GM12878 (cell line): Measurements from ENCODE around the gene ADAMTS18. TPM values are rescaled to one million over a fixed set of nuclear protein-coding genes. Genes with fewer than 3 reads are reported as not detected.

ENCODE experiments used
- ATAC-seq: fragments of 200-7000 bp; cut with Tn5 transposase; 3 replicates; pipeline ENCODE4 v1.9.1; 2020; ENCODE audit warnings: mild to moderate bottlenecking, moderate library complexity
- BruUV-seq: library from RNA; stranded (reverse); fragments of 400-500 nt; replicated peaks from 2 replicates; lab custom pipeline; 2021; lab: Mats Ljungman, UMichigan
- CTCF ChIA-PET: fragments of 300-600 bp; sonication (Branson Sonifier 250); formaldehyde crosslinking; extraction: SDS; loops from one replicate; lab custom pipeline; 2021; ENCODE audit warnings: inconsistent platforms; lab: Yijun Ruan, JAX
- POLR2A ChIA-PET: fragments of 350-600 bp; formaldehyde crosslinking; extraction: SDS; loops from one replicate; lab custom pipeline; 2021; ENCODE audit warnings: inconsistent platforms; lab: Charles Lee
- RAD21 ChIA-PET: fragments of 300-600 bp; sonication (Branson Sonifier 250); formaldehyde crosslinking; loops from one replicate; lab custom pipeline; 2023; ENCODE audit warnings: antibody characterized with exemption; ENCODE audit not compliant: unreplicated experiment; lab: Charles Lee
- SMC1A ChIA-PET: fragments of 300-600 bp; sonication (Branson Sonifier 250); formaldehyde crosslinking; loops from one replicate; lab custom pipeline; 2023; ENCODE audit not compliant: unreplicated experiment, uncharacterized antibody; lab: Charles Lee
- DNase-seq: peaks from one replicate; pipeline ENCODE4 v3.0.0-alpha.2; 2011; ENCODE audit warnings: low read depth, low spot score
- FAIRE-seq: peaks from 3 replicates; lab custom pipeline; 2011; peaks lifted over from hg19 to GRCh38; lab: Jason Lieb, UNC
- H2AFZ ChIP-seq: 2 replicates; pipeline ENCODE4 v1.6.0; 2011; ENCODE audit warnings: low read depth, low read length, control low read depth; ENCODE audit not compliant: control insufficient read depth
- H3K27ac ChIP-seq: 2 replicates; pipeline ENCODE4 v1.5.1; 2011; ENCODE audit warnings: control low read depth; ENCODE audit not compliant: control insufficient read depth, insufficient read depth
- H3K27me3 ChIP-seq, 2 experiments: replicated peaks in 1 of 2; 2 replicates each; pipeline versions ENCODE4 v1.6.0 to v1.6.1; 2011; ENCODE audit warnings: low read length in 1 of 2; ENCODE audit not compliant: control insufficient read depth in 2 of 2, insufficient read depth in 2 of 2
- H3K36me3 ChIP-seq, 2 experiments: 2 replicates each; pipeline ENCODE4 v1.5.1; 2011; ENCODE audit warnings: low read length in 1 of 2; ENCODE audit not compliant: control insufficient read depth in 2 of 2, insufficient read depth in 2 of 2
- H3K4me1 ChIP-seq: 2 replicates; pipeline ENCODE4 v1.6.1; 2011; ENCODE audit warnings: mild to moderate bottlenecking, low read length, moderate library complexity, mixed read lengths; ENCODE audit not compliant: control insufficient read depth, insufficient read depth
- H3K4me2 ChIP-seq: 2 replicates; pipeline ENCODE4 v1.6.0; 2011; ENCODE audit warnings: control low read depth; ENCODE audit not compliant: control insufficient read depth, insufficient read depth
- H3K4me3 ChIP-seq: fragments of 200-600 bp; sonication (generic); 2 replicates; pipeline ENCODE4 v1.5.1; 2016
- H3K79me2 ChIP-seq: 2 replicates; pipeline ENCODE4 v1.6.0; 2011; ENCODE audit warnings: low read length; ENCODE audit not compliant: control insufficient read depth, insufficient read depth
- H3K9ac ChIP-seq: 2 replicates; pipeline ENCODE4 v1.8.0; 2011; ENCODE audit warnings: low read length, control low read depth, mixed read lengths; ENCODE audit not compliant: control insufficient read depth, insufficient read depth
- H3K9me3 ChIP-seq: replicated peaks from 3 replicates; pipeline ENCODE4 v1.5.1; 2011; ENCODE audit warnings: mild to moderate bottlenecking, low read length; ENCODE audit not compliant: control insufficient read depth, insufficient read depth
- H4K20me1 ChIP-seq: 2 replicates; pipeline ENCODE4 v1.6.0; 2011; ENCODE audit not compliant: control insufficient read depth, insufficient read depth
- CBX3 ChIP-seq: fragments of 200-600 bp; sonication (generic); IDR thresholded peaks from 2 replicates; pipeline ENCODE4 v1.6.1; 2016; ENCODE audit warnings: low read depth, borderline replicate concordance
- CHD1 ChIP-seq: IDR thresholded peaks from 2 replicates; pipeline ENCODE4 v1.6.1; 2012; ENCODE audit warnings: low read depth, low read length, improper control_type of control experiment
- FOS ChIP-seq: IDR thresholded peaks from 3 replicates; pipeline ENCODE4 v1.6.1; 2011; ENCODE audit warnings: borderline replicate concordance; ENCODE audit not compliant: insufficient read length; ENCODE audit errors: extremely low read depth
- FOXM1 ChIP-seq: IDR thresholded peaks from 2 replicates; pipeline ENCODE4 v1.6.1; 2012; ENCODE audit warnings: low read depth, mild to moderate bottlenecking, inconsistent platforms, low read length, moderate library complexity
- NRF1 ChIP-seq: conservative IDR thresholded peaks from 2 replicates; pipeline ENCODE4 v1.6.1; 2011; ENCODE audit warnings: mild to moderate bottlenecking, low read depth, low read length, improper control_type of control experiment
- PAX8 ChIP-seq: fragments of 450-650 bp; IDR thresholded peaks from 2 replicates; pipeline ENCODE4 v1.6.1; 2017; ENCODE audit warnings: mild to moderate bottlenecking, moderate library complexity
- RAD21 ChIP-seq: IDR thresholded peaks from 2 replicates; pipeline ENCODE4 v1.6.1; 2011; ENCODE audit warnings: mild to moderate bottlenecking, low read depth, low read length, moderate library complexity; ENCODE audit not compliant: insufficient read depth
- RELA ChIP-seq: fragments of 450-650 bp; IDR thresholded peaks from 2 replicates; pipeline ENCODE4 v1.8.0; 2014; ENCODE audit warnings: borderline replicate concordance; ENCODE audit not compliant: partially characterized antibody
- ZNF384 ChIP-seq: IDR thresholded peaks from 2 replicates; pipeline ENCODE4 v1.6.1; 2012; ENCODE audit warnings: low read depth, mild to moderate bottlenecking, low read length, improper control_type of control experiment, borderline replicate concordance
- ZZZ3 ChIP-seq: IDR thresholded peaks from 2 replicates; pipeline ENCODE4 v1.6.1; 2011; ENCODE audit warnings: low read depth; ENCODE audit not compliant: control insufficient read depth, insufficient read length
- WGBS: methylation state at CpG from one replicate; pipeline ENCODE4 v1.1.6; 2016; ENCODE audit warnings: low lambda C conversion rate; ENCODE audit not compliant: insufficient replicate concordance, insufficient coverage; ENCODE audit errors: missing lambda C conversion rate; 5-methylcytosine and 5-hydroxymethylcytosine counted together
- in situ Hi-C: fragments of 300-500 bp; cut with MboI; formaldehyde crosslinking; loops from 9 replicates; pipeline ENCODE4 v1.14.3; 2018; ENCODE audit warnings: mixed read lengths
- intact Hi-C: fragments of 100-400 bp; cut with micrococcal nuclease; formaldehyde crosslinking; loops from one replicate; pipeline ENCODE4 v1.14.2; 2022; ENCODE audit not compliant: unreplicated experiment
- polyA plus RNA-seq, 11 experiments: library from polyadenylated mRNA; depleted of rRNA in 4 of 11; unstranded in 6 of 11; stranded (reverse) in 5 of 11; fragments of >200 nt; fragmentation: Nextera tagmentation in 4 of 11; fragmentation: Illumina TruSeq in 1 of 11; extraction: Ambion mirVana in 4 of 11; extraction: Trizol in 1 of 11; gene quantifications; 1 replicate in 1 of 11; 2 replicates in 10 of 11; pipeline versions ENCODE4 v1.2.1 to v1.2.3, GENCODE V29; 2011 to 2016; ENCODE audit warnings: inconsistent platforms in 2 of 11, missing spikeins in 2 of 11, low read depth in 1 of 11
- total RNA-seq, 4 experiments: library from RNA; depleted of rRNA in 3 of 4; stranded (reverse); fragments of >200 nt in 3 of 4; fragmentation: Illumina TruSeq in 1 of 4; extraction: Trizol in 1 of 4; gene quantifications; 2 replicates each; pipeline versions ENCODE4 v1.2.1 to v1.2.3, GENCODE V29; 2013 to 2021

The ADAMTS18 gene
- total and polyA plus RNA-seq, 10 of the 15 experiments (the other 5 are each of a cell fraction or from before 2014, with no cell fraction given), result not detected

- no peak for TF ChIP-seq ZZZ3
- no peak for TF ChIP-seq RELA
- TF ChIP-seq ZNF384, result no peak
- no peak for TF ChIP-seq PAX8
- TF ChIP-seq CBX3, result no peak
- no peak for TF ChIP-seq NRF1
- TF ChIP-seq CHD1, result no peak
- no peak for TF ChIP-seq FOXM1
- TF ChIP-seq FOS, result no peak
- TF ChIP-seq RAD21, result no peak
- H3K4me2 ChIP-seq, result no peak overlapping the region
- SMC1A ChIA-PET, result no interaction called here
- intact Hi-C loops, result no loop called here
- DNase-seq (no peak), ATAC-seq (no peak), FAIRE-seq (no peak)
- POLR2A ChIA-PET, result no interaction called here
- H2AFZ ChIP-seq, result no peak overlapping the region
- WGBS, result 13% methylated on average over 2 of the region's 2 CpGs
- H3K9me3 ChIP-seq, result no peaks in the 10 kb centered on the region
- CTCF ChIA-PET, result interaction anchor here (1.1 to 1.6 kb wide), 2 partner anchors 9 to 307 kb away, joined by 3 read pairs; no protein-coding TSS in a partner anchor
- no peak overlapping the region for H3K4me3 ChIP-seq
- in situ Hi-C loops, result no loop called here
- no peaks in the 10 kb centered on the region for H3K36me3 ChIP-seq
- H4K20me1 ChIP-seq, result no peaks in the 10 kb centered on the region
- H3K4me1 ChIP-seq, result no peaks in the 10 kb centered on the region
- no peaks in the 10 kb centered on the region for H3K27me3 ChIP-seq
- no peaks in the 10 kb centered on the region for H3K79me2 ChIP-seq
- H3K27ac ChIP-seq, result no peak overlapping the region
- RAD21 ChIA-PET, result no interaction called here
- no peak overlapping the region for H3K9ac ChIP-seq
- BruUV-seq, result no TSS peak
Measured at GRCh38 chr16:77277571-77277970, 157.3 kb downstream of the ADAMTS18 start.
